Transverse colon (tissue), 4 donors: ENCODE results near the gene PLEKHA6. TPM values are rescaled to one million over a fixed set of nuclear protein-coding genes. Genes with fewer than 3 reads are reported as not detected.
A peak's percentile ranks its signal among the peaks of the same experiment; 100 is the strongest.

ENCODE experiments used
- DNase-seq: peaks from one replicate; pipeline ENCODE4 v3.0.0-alpha.2; 2019
- H3K27ac ChIP-seq, 4 donors: fragments of 200-600 bp; sonication (generic); 2 replicates each; pipeline ENCODE4 v1.5.1; 2016 to 2018; ENCODE audit warnings: inconsistent platforms in 4 of 4
- H3K27me3 ChIP-seq: fragments of 200-600 bp; sonication (generic); 2 replicates; pipeline ENCODE4 v1.5.1; 2017; ENCODE audit warnings: inconsistent platforms
- H3K36me3 ChIP-seq, 4 donors: fragments of 200-600 bp; sonication (generic); 2 replicates each; pipeline ENCODE4 v1.5.1; 2017 to 2019; ENCODE audit warnings: inconsistent platforms in 4 of 4
- H3K4me1 ChIP-seq, 4 donors: fragments of 200-600 bp; sonication (generic); 2 replicates each; pipeline ENCODE4 v1.5.1; 2017 to 2020; ENCODE audit warnings: inconsistent platforms in 4 of 4
- H3K4me3 ChIP-seq, 4 donors: fragments of 200-600 bp; sonication (generic); 1 replicate in 1 of 4; 2 replicates in 3 of 4; pipeline versions ENCODE4 v1.5.1 to v1.6.1; 2017 to 2019; ENCODE audit warnings: inconsistent platforms in 4 of 4
- H3K9me3 ChIP-seq, 2 donors: fragments of 200-600 bp; sonication (generic); 2 replicates each; pipeline ENCODE4 v1.5.1; 2017 to 2019; ENCODE audit warnings: inconsistent platforms in 2 of 2
- EP300 ChIP-seq: sonication (generic); formaldehyde crosslinking; IDR thresholded peaks from one replicate; pipeline ENCODE4 v1.6.1; 2017; ENCODE audit warnings: antibody characterized with exemption, low read depth
- POLR2A ChIP-seq: fragments of 450-650 bp; IDR thresholded peaks from one replicate; pipeline ENCODE4 v1.6.1; 2016; ENCODE audit warnings: antibody characterized with exemption, mild to moderate bottlenecking, moderate library complexity
- POLR2AphosphoS5 ChIP-seq, 3 donors: sonication (generic); formaldehyde crosslinking; IDR thresholded peaks; one replicate each; pipeline ENCODE4 v1.6.1; 2016; ENCODE audit warnings: antibody characterized with exemption in 3 of 3
- WGBS, 2 donors: methylation state at CpG; one replicate each; pipeline ENCODE4 v1.1.5; 2018; ENCODE audit warnings: low coverage in 1 of 2; 5-methylcytosine and 5-hydroxymethylcytosine counted together
- in situ Hi-C, 4 donors: fragments of 200-750 bp; cut with MboI; loops; one replicate each; pipeline versions ENCODE4 v1.15.0 to v1.15.1; 2017; ENCODE audit warnings: low sequenced_read_pairs in 3 of 4, low pct_ligation_motif_present in 1 of 4, low pct_unique_long_range_greater_than_20kb in 1 of 4
- intact Hi-C: fragments of 100-400 bp; cut with DNase I; formaldehyde crosslinking; loops from one replicate; pipeline ENCODE4 v1.15.1; 2023; ENCODE audit warnings: low total_unique reads
- total RNA-seq, 4 donors: library from RNA; depleted of rRNA; stranded (reverse); fragments of >200 nt; gene quantifications; one replicate each; pipeline ENCODE4 v1.1.0, GENCODE V29; 2016
- TF ChIP-seq, protein P1 (sequence below), 5 experiments: fragments of 200-600 bp in 3 of 5; fragments of 450-650 bp in 2 of 5; sonication (generic) in 3 of 5; IDR thresholded peaks; 1 replicate in 2 of 5; 2 replicates in 3 of 5; pipeline ENCODE4 v1.5.1; 2016 to 2017; ENCODE audit warnings: antibody characterized with exemption in 5 of 5, inconsistent platforms in 3 of 5, mild to moderate bottlenecking in 2 of 5, moderate library complexity in 1 of 5

PLEKHA6 gene
- total RNA-seq, 4 donors from 2014 or later, result 58.7 to 209 (median 97.9) TPM

- DNase-seq, result no peak
- Histone ChIP-seq H3K27me3 (no peaks in the 10 kb centered on the region), H3K4me1 (peaks cover 3 to 11% (median 8%) of the 10 kb centered on the region in 4 donors), H3K27ac (no peak overlapping the region), H3K9me3 (no peaks in the 10 kb centered on the region), H3K36me3 (peaks cover 0 to 7% (median 3%) of the 10 kb centered on the region in 4 donors), H3K4me3 (no peak overlapping the region)
- intact Hi-C loops (no loop called here), in situ Hi-C loops (loop anchor here in 1 of 4 donors (25.0 kb wide), 1 partner anchor 90 kb away; the partner anchor contains the start of gene PLEKHA6)
- TF ChIP-seq, protein P1, sequence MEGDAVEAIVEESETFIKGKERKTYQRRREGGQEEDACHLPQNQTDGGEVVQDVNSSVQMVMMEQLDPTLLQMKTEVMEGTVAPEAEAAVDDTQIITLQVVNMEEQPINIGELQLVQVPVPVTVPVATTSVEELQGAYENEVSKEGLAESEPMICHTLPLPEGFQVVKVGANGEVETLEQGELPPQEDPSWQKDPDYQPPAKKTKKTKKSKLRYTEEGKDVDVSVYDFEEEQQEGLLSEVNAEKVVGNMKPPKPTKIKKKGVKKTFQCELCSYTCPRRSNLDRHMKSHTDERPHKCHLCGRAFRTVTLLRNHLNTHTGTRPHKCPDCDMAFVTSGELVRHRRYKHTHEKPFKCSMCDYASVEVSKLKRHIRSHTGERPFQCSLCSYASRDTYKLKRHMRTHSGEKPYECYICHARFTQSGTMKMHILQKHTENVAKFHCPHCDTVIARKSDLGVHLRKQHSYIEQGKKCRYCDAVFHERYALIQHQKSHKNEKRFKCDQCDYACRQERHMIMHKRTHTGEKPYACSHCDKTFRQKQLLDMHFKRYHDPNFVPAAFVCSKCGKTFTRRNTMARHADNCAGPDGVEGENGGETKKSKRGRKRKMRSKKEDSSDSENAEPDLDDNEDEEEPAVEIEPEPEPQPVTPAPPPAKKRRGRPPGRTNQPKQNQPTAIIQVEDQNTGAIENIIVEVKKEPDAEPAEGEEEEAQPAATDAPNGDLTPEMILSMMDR (IDR thresholded peaks at IDR 0.05), result no peak
- TF ChIP-seq POLR2A (no peak), POLR2AphosphoS5 (IDR thresholded peaks at IDR 0.05) (no peak), EP300 (no peak)
- 80% methylated on average over 6 of the region's 6 CpGs for WGBS, 2 donors
Observed at GRCh38 chr1:204271970-204272369, 87.8 kb downstream of the PLEKHA6 start.

- Histone ChIP-seq H3K4me1 (peaks cover 13 to 26% (median 20%) of the 10 kb centered on the region in 4 donors), H3K9me3 (no peaks in the 10 kb centered on the region), H3K36me3 (peaks cover 0 to 18% (median 3%) of the 10 kb centered on the region in 4 donors), H3K27ac (peak overlapping the region in 1 of 4 donors; percentile 71), H3K4me3 (no peak overlapping the region), H3K27me3 (no peaks in the 10 kb centered on the region)
- TF ChIP-seq EP300 (no peak), POLR2AphosphoS5 (IDR thresholded peaks at IDR 0.05) (no peak), POLR2A (no peak)
- TF ChIP-seq, protein P1 (IDR thresholded peaks at IDR 0.05), result no peak
- in situ Hi-C loops (loop anchor here in 2 of 4 donors (5.0 to 25.0 kb wide), 2 partner anchors 94 kb away; partner anchors contain the start of gene PLEKHA6 (in 1 of the 2)), intact Hi-C loops (no loop called here)
- 53% methylated on average over 9 of the region's 9 CpGs; no CpG with 5 or more reads in 1 of the 2 donors for WGBS, 2 donors
- DNase-seq, result no peak
Observed at GRCh38 chr1:204268101-204268500, 91.6 kb downstream of the PLEKHA6 start.

- in situ Hi-C loops (loop anchor here in 2 of 4 donors (5.0 to 25.0 kb wide), 2 partner anchors 95 kb away; partner anchors contain the start of gene PLEKHA6 (in 1 of the 2)), intact Hi-C loops (no loop called here)
- no peak overlapping the region for H3K4me3 ChIP-seq
- peaks cover 13 to 26% (median 20%) of the 10 kb centered on the region in 4 donors for H3K4me1 ChIP-seq
- H3K9me3 ChIP-seq, result no peaks in the 10 kb centered on the region
- peak overlapping the region; percentile 11 to 72 (median 70) for H3K27ac ChIP-seq
- DNase-seq, result no peak
- 59% methylated on average over 9 of the region's 9 CpGs; no CpG with 5 or more reads in 1 of the 2 donors for WGBS, 2 donors
- peaks cover 0 to 18% (median 3%) of the 10 kb centered on the region in 4 donors for H3K36me3 ChIP-seq
- no peaks in the 10 kb centered on the region for H3K27me3 ChIP-seq
- TF ChIP-seq EP300 (no peak), POLR2AphosphoS5 (IDR thresholded peaks at IDR 0.05) (no peak), POLR2A (no peak)
- TF ChIP-seq, protein P1 (IDR thresholded peaks at IDR 0.05), result no peak
Observed at GRCh38 chr1:204267191-204267601, 92.5 kb downstream of the PLEKHA6 start.

DNA sequence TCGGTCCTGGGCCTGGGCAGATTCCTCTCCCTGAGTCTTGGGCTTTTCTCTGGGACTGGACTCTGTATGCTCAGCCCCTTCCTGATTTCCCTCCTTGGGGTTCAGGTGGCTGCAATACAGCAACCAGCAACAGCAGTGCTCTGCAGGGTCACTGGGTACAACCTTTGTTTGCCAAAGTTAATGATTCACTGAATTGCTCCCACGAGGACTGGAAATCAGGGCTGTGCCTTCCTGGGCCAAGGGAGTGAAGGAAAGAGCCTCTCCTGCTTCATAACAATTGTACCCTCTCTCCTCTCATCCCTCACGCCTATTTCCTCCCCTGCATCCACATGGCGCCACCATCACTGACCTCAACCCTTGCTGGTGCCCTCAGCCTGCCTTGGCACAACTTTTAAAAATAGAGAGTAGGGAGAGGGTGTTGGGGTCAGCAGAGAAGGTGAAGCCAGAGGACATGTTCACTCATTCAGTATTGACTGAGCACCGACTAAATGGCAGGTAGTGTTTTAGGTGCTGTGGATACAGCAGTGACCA lies 93.2 kb downstream of the PLEKHA6 start:
- WGBS, 2 donors, result 40 to 47% methylated on average over 1 to 5 of the region's 5 CpGs
- H3K36me3 ChIP-seq, result peaks cover 0 to 18% (median 0%) of the 10 kb centered on the region in 4 donors
- peak overlapping the region; percentile 46 to 72 (median 70) for H3K27ac ChIP-seq
- H3K4me3 ChIP-seq, result no peak overlapping the region
- intact Hi-C loops (no loop called here), in situ Hi-C loops (loop anchor here in 2 of 4 donors (5.0 to 25.0 kb wide), 2 partner anchors 96 kb away; partner anchors contain the start of gene PLEKHA6 (in 1 of the 2))
- no peaks in the 10 kb centered on the region for H3K27me3 ChIP-seq
- H3K9me3 ChIP-seq, result no peaks in the 10 kb centered on the region
- TF ChIP-seq POLR2AphosphoS5 (IDR thresholded peaks at IDR 0.05) (peak in 1 of 3 donors; percentile 45), EP300 (no peak)
- peak; percentile 64 for DNase-seq
- peaks cover 13 to 26% (median 20%) of the 10 kb centered on the region in 4 donors for H3K4me1 ChIP-seq
